Measurements from ENCODE around the gene ULK3.

DNA sequence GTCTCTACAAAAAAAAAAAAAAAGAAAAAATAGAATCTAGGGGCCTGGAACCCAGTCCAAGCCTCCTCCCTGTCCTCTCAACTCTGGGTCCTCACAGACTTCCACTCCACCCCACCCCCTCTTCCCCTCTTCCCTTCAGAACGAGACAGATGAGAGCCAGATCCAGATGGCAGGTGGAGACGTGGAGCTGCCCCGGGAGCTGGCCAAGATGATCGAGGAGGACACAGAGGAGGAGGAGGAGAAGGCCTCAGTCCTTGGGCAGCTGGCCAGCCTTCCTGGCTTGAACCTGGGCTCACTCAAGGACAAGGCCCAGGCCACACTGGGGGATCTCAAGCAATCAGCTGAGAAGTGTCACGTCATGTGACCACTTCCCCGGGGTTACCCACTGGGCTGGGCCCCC is 13.0 kb downstream of the ULK3 start:
- TF ChIP-seq, protein P1, sequence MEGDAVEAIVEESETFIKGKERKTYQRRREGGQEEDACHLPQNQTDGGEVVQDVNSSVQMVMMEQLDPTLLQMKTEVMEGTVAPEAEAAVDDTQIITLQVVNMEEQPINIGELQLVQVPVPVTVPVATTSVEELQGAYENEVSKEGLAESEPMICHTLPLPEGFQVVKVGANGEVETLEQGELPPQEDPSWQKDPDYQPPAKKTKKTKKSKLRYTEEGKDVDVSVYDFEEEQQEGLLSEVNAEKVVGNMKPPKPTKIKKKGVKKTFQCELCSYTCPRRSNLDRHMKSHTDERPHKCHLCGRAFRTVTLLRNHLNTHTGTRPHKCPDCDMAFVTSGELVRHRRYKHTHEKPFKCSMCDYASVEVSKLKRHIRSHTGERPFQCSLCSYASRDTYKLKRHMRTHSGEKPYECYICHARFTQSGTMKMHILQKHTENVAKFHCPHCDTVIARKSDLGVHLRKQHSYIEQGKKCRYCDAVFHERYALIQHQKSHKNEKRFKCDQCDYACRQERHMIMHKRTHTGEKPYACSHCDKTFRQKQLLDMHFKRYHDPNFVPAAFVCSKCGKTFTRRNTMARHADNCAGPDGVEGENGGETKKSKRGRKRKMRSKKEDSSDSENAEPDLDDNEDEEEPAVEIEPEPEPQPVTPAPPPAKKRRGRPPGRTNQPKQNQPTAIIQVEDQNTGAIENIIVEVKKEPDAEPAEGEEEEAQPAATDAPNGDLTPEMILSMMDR (IDR thresholded peaks at IDR 0.05; ENCODE audit: insufficient read depth, low read length): no peak
- TF ChIP-seq, protein P2, sequence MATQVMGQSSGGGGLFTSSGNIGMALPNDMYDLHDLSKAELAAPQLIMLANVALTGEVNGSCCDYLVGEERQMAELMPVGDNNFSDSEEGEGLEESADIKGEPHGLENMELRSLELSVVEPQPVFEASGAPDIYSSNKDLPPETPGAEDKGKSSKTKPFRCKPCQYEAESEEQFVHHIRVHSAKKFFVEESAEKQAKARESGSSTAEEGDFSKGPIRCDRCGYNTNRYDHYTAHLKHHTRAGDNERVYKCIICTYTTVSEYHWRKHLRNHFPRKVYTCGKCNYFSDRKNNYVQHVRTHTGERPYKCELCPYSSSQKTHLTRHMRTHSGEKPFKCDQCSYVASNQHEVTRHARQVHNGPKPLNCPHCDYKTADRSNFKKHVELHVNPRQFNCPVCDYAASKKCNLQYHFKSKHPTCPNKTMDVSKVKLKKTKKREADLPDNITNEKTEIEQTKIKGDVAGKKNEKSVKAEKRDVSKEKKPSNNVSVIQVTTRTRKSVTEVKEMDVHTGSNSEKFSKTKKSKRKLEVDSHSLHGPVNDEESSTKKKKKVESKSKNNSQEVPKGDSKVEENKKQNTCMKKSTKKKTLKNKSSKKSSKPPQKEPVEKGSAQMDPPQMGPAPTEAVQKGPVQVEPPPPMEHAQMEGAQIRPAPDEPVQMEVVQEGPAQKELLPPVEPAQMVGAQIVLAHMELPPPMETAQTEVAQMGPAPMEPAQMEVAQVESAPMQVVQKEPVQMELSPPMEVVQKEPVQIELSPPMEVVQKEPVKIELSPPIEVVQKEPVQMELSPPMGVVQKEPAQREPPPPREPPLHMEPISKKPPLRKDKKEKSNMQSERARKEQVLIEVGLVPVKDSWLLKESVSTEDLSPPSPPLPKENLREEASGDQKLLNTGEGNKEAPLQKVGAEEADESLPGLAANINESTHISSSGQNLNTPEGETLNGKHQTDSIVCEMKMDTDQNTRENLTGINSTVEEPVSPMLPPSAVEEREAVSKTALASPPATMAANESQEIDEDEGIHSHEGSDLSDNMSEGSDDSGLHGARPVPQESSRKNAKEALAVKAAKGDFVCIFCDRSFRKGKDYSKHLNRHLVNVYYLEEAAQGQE (IDR thresholded peaks at IDR 0.05; ENCODE audit: insufficient replicate concordance, low read depth): no peak
- no peak for TF ChIP-seq POLR2AphosphoS5 (IDR thresholded peaks at IDR 0.05; ENCODE audit: low read depth)
